Measurements from ENCODE around the gene TFCP2. TPM values are rescaled to one million over a fixed set of nuclear protein-coding genes. Genes with fewer than 3 reads are reported as not detected.

The TFCP2 gene
- total RNA-seq, 1 donor from 2014 or later, result 40.0 TPM

DNA sequence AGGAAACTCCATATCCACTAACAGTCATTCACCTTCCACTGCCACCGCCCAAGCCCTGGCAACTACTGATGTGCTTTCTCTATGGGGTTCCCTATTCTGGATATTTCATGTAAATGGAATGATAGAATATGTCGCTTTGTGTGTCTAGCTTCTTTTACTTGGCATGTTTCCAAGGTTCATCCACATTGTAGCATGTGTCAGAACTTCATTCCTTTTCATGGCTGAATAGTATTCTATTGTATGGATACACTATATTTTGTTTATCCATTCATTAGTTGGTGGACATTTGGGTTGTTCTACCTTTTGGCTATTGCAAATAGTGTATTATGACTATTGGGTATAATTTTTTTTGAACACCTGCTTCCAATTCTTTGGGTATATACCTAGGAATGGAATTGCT is 36.3 kb upstream of the TFCP2 start:
- Mint-ChIP-seq H3K36me3 (ENCODE audit: insufficient read depth) (no peaks in the 10 kb centered on the region), H3K4me3 (ENCODE audit: low read depth) (no peak overlapping the region), H3K27ac (no peak overlapping the region), H3K4me1 (ENCODE audit: low read depth) (no peaks in the 10 kb centered on the region), H3K9me3 (ENCODE audit: low read depth) (no peaks in the 10 kb centered on the region), H3K27me3 (no peaks in the 10 kb centered on the region)
- TF ChIP-seq CTCF (IDR thresholded peaks at IDR 0.05; ENCODE audit: unreplicated experiment), result no peak
- DNase-seq (ENCODE audit: low spot score, unreplicated experiment), result no peak

DNA sequence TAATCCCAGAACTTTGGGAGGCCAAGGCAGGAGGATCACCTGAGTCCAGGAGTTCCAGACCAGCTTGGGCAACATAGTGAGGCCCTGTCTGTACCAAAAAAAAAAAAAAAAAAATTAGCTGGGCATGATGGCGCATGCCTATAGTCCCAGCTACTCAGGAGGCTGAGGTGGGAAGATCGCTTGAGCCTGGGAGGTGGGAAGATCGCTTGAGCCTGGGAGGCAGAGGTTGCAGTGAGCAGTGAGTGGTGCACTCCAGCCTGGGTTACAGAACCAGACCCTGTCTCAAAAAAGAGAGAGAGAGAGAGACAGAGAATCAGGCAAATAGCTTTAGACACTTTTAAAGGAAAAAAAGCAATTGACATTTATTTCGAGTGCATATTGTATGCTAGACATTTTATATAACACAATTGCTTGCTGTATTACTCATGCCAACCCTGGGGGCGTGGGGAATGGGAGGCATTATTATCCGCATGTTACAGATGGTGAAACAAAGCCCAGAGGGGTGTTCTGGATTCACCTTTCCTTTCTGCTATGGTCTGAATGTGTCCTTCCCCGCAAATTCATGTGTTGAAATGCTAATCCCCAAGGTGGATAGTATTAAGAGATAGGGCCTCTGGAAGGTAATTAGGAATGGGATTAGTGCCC is 35.2 kb upstream of the TFCP2 start:
- Mint-ChIP-seq H3K27ac (no peak overlapping the region), H3K9me3 (ENCODE audit: low read depth) (no peaks in the 10 kb centered on the region), H3K4me3 (ENCODE audit: low read depth) (no peak overlapping the region), H3K27me3 (no peaks in the 10 kb centered on the region), H3K36me3 (ENCODE audit: insufficient read depth) (no peaks in the 10 kb centered on the region), H3K4me1 (ENCODE audit: low read depth) (no peaks in the 10 kb centered on the region)
- TF ChIP-seq CTCF (IDR thresholded peaks at IDR 0.05; ENCODE audit: unreplicated experiment), result no peak
- DNase-seq (ENCODE audit: low spot score, unreplicated experiment), result no peak

DNA sequence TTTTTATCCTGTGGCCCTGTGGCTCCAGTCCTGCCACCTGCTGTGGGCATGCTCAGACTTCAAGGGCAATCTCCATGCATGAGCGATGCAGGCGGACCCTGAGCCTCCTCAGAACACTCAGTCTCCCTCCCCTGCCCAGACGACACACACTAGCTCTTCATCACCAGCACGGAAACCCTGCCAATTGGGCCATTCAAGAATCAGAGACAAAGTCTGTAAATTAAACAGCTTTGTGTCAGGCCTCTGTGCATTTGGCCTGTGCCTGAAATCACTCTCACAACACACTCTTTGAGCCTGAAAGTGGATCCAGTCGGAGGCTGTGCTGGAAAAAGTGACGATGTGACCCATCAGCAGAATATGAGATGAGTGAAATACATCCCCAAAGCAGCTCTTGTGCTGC is 32.4 kb upstream of the TFCP2 start:
- no peak overlapping the region for H3K27ac Mint-ChIP-seq
- H3K27me3 Mint-ChIP-seq, result no peaks in the 10 kb centered on the region
- no peaks in the 10 kb centered on the region for H3K36me3 Mint-ChIP-seq (ENCODE audit: insufficient read depth)
- TF ChIP-seq CTCF (IDR thresholded peaks at IDR 0.05; ENCODE audit: unreplicated experiment), result no peak
- no peak for DNase-seq (ENCODE audit: low spot score, unreplicated experiment)
- no peaks in the 10 kb centered on the region for H3K9me3 Mint-ChIP-seq (ENCODE audit: low read depth)
- no peak overlapping the region for H3K4me3 Mint-ChIP-seq (ENCODE audit: low read depth)
- H3K4me1 Mint-ChIP-seq (ENCODE audit: low read depth), result no peaks in the 10 kb centered on the region

DNA sequence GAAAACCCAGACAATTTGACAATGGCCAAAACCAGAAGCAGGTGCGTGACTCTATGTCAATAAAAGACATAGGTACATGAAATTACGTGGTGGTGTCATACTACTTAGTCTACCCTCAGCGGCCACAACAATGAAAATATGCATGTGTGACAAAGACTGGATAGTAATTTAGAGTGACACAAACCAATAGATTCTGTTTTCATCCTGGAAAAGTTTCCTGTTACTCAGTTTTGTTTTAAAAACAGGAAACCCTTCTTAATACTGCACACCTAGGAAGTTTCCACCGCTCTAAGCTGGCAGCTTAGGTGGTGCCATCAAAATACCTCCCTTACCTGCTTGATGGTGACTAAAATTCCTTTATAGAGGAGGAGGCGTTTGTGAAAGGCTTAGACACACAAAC is 29.8 kb upstream of the TFCP2 start:
- no peak for TF ChIP-seq CTCF (IDR thresholded peaks at IDR 0.05; ENCODE audit: unreplicated experiment)
- Mint-ChIP-seq H3K27me3 (no peaks in the 10 kb centered on the region), H3K36me3 (ENCODE audit: insufficient read depth) (no peaks in the 10 kb centered on the region), H3K4me3 (ENCODE audit: low read depth) (no peak overlapping the region), H3K4me1 (ENCODE audit: low read depth) (peaks cover 6% of the 10 kb centered on the region), H3K27ac (no peak overlapping the region), H3K9me3 (ENCODE audit: low read depth) (no peaks in the 10 kb centered on the region)
- no peak for DNase-seq (ENCODE audit: low spot score, unreplicated experiment)

DNA sequence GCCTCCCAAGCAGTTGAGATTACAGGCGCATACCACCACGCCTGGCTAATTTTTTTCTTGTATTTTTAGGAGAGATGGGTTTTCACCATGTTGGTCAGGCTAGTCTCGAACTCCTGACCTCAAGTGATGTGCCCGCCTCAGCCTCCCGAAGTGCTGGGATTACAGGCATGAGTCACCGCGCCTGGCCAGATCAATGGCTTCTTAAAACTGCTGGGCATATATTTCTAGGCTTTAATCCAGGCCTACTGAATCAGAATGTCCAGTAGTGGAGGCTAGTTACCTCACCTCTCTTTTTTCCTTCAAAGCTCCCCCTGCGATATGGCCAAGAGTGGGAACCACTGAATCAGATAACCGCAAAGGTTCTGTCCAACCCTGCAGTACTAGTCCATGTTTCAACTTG is 27.9 kb upstream of the TFCP2 start:
- no peak for TF ChIP-seq CTCF (IDR thresholded peaks at IDR 0.05; ENCODE audit: unreplicated experiment)
- Mint-ChIP-seq H3K4me3 (ENCODE audit: low read depth) (no peak overlapping the region), H3K36me3 (ENCODE audit: insufficient read depth) (no peaks in the 10 kb centered on the region), H3K27ac (no peak overlapping the region), H3K4me1 (ENCODE audit: low read depth) (peaks cover 6% of the 10 kb centered on the region), H3K27me3 (no peaks in the 10 kb centered on the region), H3K9me3 (ENCODE audit: low read depth) (no peaks in the 10 kb centered on the region)
- DNase-seq (ENCODE audit: low spot score, unreplicated experiment), result no peak

Measured in progenitor cell of endocrine pancreas (in vitro differentiated cells).